ENCODE results near the gene EIF4G3. TPM values are rescaled to one million over a fixed set of nuclear protein-coding genes. Genes with fewer than 3 reads are reported as not detected.

EIF4G3 gene
- total and polyA plus RNA-seq, 2 donors (not counting 3 experiments of a cell fraction or from before 2014, with no cell fraction given) = 40.7 to 78.5 TPM

DNA sequence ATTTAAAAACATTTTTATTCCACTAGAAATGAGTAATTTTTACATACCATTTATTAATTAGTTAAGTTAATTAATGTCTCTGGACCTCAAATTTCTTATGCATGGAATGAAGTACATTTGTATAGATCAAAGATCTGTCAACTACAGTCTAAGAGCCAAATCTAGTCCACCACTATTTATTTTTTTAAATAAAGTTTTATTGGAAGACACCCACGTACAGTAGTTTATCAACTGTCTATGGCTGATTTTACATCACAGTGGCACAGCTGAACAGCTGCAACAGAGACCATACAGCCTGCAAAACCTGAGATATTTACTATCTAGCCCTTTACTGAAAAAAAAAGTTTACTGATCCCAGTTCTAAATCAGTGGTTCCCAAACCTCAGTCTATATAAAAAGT lies 201.0 kb downstream of the EIF4G3 start:
- no peak overlapping the region for H3K27ac ChIP-seq (ENCODE audit: insufficient read depth, low read depth, low read length)
- no peaks in the 10 kb centered on the region for H3K27me3 ChIP-seq (ENCODE audit: control insufficient read depth in 2 of 2, insufficient read depth in 2 of 2, low read length in 2 of 2)
- no peaks in the 10 kb centered on the region for H3K79me2 ChIP-seq (ENCODE audit: control insufficient read depth, insufficient read depth, low read length)
- TF ChIP-seq JUN (IDR thresholded peaks at IDR 0.05; ENCODE audit: borderline replicate concordance, insufficient read depth, insufficient read length, low read depth) (no peak), POLR2AphosphoS5 (IDR thresholded peaks at IDR 0.05; ENCODE audit: insufficient read depth, low read depth, low read length) (no peak)
- H2AFZ ChIP-seq (ENCODE audit: low read depth, low read length) = no peak overlapping the region
- DNase-seq (ENCODE audit: low read depth, low spot score) (no peak), FAIRE-seq (no peak)
- ChIA-PET CTCF (interaction anchor here (0.8 to 2.0 kb wide), 2 partner anchors 9 to 219 kb away, joined by 4 to 5 read pairs; no protein-coding TSS in a partner anchor), POLR2A (no interaction called here)
- dilution Hi-C loops (cut with MboI; ENCODE audit: extremely low pct_ligation_motif_present, low sequenced_read_pairs) (no loop called here), intact Hi-C loops (cut with micrococcal nuclease) (no loop called here)
- H3K36me3 ChIP-seq (ENCODE audit: control insufficient read depth in 2 of 2, extremely low read depth in 1 of 2, insufficient read depth in 2 of 2, low read length in 2 of 2) = peaks cover 3% of the 10 kb centered on the region in 2 experiments
- no peak overlapping the region for H3K4me2 ChIP-seq (ENCODE audit: insufficient read depth, low read length)
- H3K4me3 ChIP-seq (replicated peaks in 1 of 3; ENCODE audit: insufficient read depth in 1 of 3, low read depth in 1 of 3, low read length in 3 of 3) = no peak overlapping the region
- H4K20me1 ChIP-seq (replicated peaks; ENCODE audit: control insufficient read depth, extremely low read depth, insufficient read depth, low read length) = no peaks in the 10 kb centered on the region
- no peaks in the 10 kb centered on the region for H3K4me1 ChIP-seq (ENCODE audit: control insufficient read depth, extremely low read depth, insufficient read depth, low read length)
- no peak overlapping the region for H3K9ac ChIP-seq (replicated peaks; ENCODE audit: extremely low read depth, insufficient read depth, low read length)
- no peaks in the 10 kb centered on the region for H3K9me3 ChIP-seq (replicated peaks; ENCODE audit: control insufficient read depth, insufficient read depth, low read length)
- BruUV-seq (replicated peaks) = no TSS peak
- H3K9me1 ChIP-seq (replicated peaks; ENCODE audit: control insufficient read depth, extremely low read depth, insufficient read depth, low read length) = no peaks in the 10 kb centered on the region

GRCh38 chr1:20974951-20975350 lies 201.7 kb downstream of the EIF4G3 start:
- no peak overlapping the region for H3K4me2 ChIP-seq (ENCODE audit: insufficient read depth, low read length)
- H3K4me1 ChIP-seq (ENCODE audit: control insufficient read depth, extremely low read depth, insufficient read depth, low read length) = no peaks in the 10 kb centered on the region
- no peak overlapping the region for H3K4me3 ChIP-seq (replicated peaks in 1 of 3; ENCODE audit: insufficient read depth in 1 of 3, low read depth in 1 of 3, low read length in 3 of 3)
- no peaks in the 10 kb centered on the region for H3K79me2 ChIP-seq (ENCODE audit: control insufficient read depth, insufficient read depth, low read length)
- no peak overlapping the region for H3K27ac ChIP-seq (ENCODE audit: insufficient read depth, low read depth, low read length)
- DNase-seq (ENCODE audit: low read depth, low spot score) (no peak), FAIRE-seq (no peak)
- no peaks in the 10 kb centered on the region for H3K9me3 ChIP-seq (replicated peaks; ENCODE audit: control insufficient read depth, insufficient read depth, low read length)
- no peaks in the 10 kb centered on the region for H4K20me1 ChIP-seq (replicated peaks; ENCODE audit: control insufficient read depth, extremely low read depth, insufficient read depth, low read length)
- no peak overlapping the region for H3K9ac ChIP-seq (replicated peaks; ENCODE audit: extremely low read depth, insufficient read depth, low read length)
- dilution Hi-C loops (cut with MboI; ENCODE audit: extremely low pct_ligation_motif_present, low sequenced_read_pairs) (no loop called here), intact Hi-C loops (cut with micrococcal nuclease) (no loop called here)
- no peaks in the 10 kb centered on the region for H3K9me1 ChIP-seq (replicated peaks; ENCODE audit: control insufficient read depth, extremely low read depth, insufficient read depth, low read length)
- H3K36me3 ChIP-seq (ENCODE audit: control insufficient read depth in 2 of 2, extremely low read depth in 1 of 2, insufficient read depth in 2 of 2, low read length in 2 of 2) = peaks cover 3% of the 10 kb centered on the region in 2 experiments
- no peak overlapping the region for H2AFZ ChIP-seq (ENCODE audit: low read depth, low read length)
- ChIA-PET POLR2A (no interaction called here), CTCF (interaction anchor here (0.6 to 2.0 kb wide), 4 partner anchors 8 to 220 kb away, joined by 3 to 5 read pairs (median 4); no protein-coding TSS in a partner anchor)
- H3K27me3 ChIP-seq (ENCODE audit: control insufficient read depth in 2 of 2, insufficient read depth in 2 of 2, low read length in 2 of 2) = no peaks in the 10 kb centered on the region
- TF ChIP-seq POLR2AphosphoS5 (IDR thresholded peaks at IDR 0.05; ENCODE audit: insufficient read depth, low read depth, low read length) (no peak), JUN (IDR thresholded peaks at IDR 0.05; ENCODE audit: borderline replicate concordance, insufficient read depth, insufficient read length, low read depth) (no peak), EZH2 (IDR thresholded peaks at IDR 0.05; ENCODE audit: borderline replicate concordance, low read depth, low read length, severe bottlenecking) (no peak), POLR2A (IDR thresholded peaks at IDR 0.05; ENCODE audit: low read depth, low read length) (no peak), FOS (IDR thresholded peaks at IDR 0.05; ENCODE audit: borderline replicate concordance, insufficient read depth, low read length) (no peak), GATA2 (IDR thresholded peaks at IDR 0.05; ENCODE audit: insufficient read depth, insufficient read length, low read depth, low read length) (no peak)
- TF ChIP-seq, protein P1, sequence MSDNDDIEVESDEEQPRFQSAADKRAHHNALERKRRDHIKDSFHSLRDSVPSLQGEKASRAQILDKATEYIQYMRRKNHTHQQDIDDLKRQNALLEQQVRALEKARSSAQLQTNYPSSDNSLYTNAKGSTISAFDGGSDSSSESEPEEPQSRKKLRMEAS (IDR thresholded peaks at IDR 0.05; ENCODE audit: insufficient read depth, insufficient read length) = no peak
- TF ChIP-seq, protein P2, sequence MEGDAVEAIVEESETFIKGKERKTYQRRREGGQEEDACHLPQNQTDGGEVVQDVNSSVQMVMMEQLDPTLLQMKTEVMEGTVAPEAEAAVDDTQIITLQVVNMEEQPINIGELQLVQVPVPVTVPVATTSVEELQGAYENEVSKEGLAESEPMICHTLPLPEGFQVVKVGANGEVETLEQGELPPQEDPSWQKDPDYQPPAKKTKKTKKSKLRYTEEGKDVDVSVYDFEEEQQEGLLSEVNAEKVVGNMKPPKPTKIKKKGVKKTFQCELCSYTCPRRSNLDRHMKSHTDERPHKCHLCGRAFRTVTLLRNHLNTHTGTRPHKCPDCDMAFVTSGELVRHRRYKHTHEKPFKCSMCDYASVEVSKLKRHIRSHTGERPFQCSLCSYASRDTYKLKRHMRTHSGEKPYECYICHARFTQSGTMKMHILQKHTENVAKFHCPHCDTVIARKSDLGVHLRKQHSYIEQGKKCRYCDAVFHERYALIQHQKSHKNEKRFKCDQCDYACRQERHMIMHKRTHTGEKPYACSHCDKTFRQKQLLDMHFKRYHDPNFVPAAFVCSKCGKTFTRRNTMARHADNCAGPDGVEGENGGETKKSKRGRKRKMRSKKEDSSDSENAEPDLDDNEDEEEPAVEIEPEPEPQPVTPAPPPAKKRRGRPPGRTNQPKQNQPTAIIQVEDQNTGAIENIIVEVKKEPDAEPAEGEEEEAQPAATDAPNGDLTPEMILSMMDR (IDR thresholded peaks at IDR 0.05; ENCODE audit: extremely low read depth in 1 of 2, insufficient read depth in 1 of 2, low read depth in 1 of 2, low read length in 2 of 2) = no peak
- BruUV-seq (replicated peaks) = no TSS peak

Measured in endothelial cell of umbilical vein (primary cell).